ENCODE measurements around the gene ETNPPL.

ETNPPL gene

GRCh38 chr4:108695062-108695461 lies 67.8 kb downstream of the ETNPPL start:
- no peaks in the 10 kb centered on the region for H3K36me3 Mint-ChIP-seq (ENCODE audit: low read depth)
- no peaks in the 10 kb centered on the region for H3K9me3 Mint-ChIP-seq
- H3K4me1 Mint-ChIP-seq (ENCODE audit: low read depth), result no peaks in the 10 kb centered on the region
- no peak overlapping the region for H3K27ac Mint-ChIP-seq
- no peaks in the 10 kb centered on the region for H3K27me3 Mint-ChIP-seq (ENCODE audit: low read depth)
- no peak overlapping the region for H3K4me3 Mint-ChIP-seq

GRCh38 chr4:108694423-108694822 lies 68.4 kb downstream of the ETNPPL start:
- H3K27me3 Mint-ChIP-seq (ENCODE audit: low read depth), result no peaks in the 10 kb centered on the region
- no peaks in the 10 kb centered on the region for H3K36me3 Mint-ChIP-seq (ENCODE audit: low read depth)
- no peak overlapping the region for H3K27ac Mint-ChIP-seq
- no peaks in the 10 kb centered on the region for H3K9me3 Mint-ChIP-seq
- no peaks in the 10 kb centered on the region for H3K4me1 Mint-ChIP-seq (ENCODE audit: low read depth)
- no peak overlapping the region for H3K4me3 Mint-ChIP-seq

- Mint-ChIP-seq H3K27ac (no peak overlapping the region), H3K27me3 (ENCODE audit: low read depth) (no peaks in the 10 kb centered on the region), H3K4me1 (ENCODE audit: low read depth) (no peaks in the 10 kb centered on the region), H3K36me3 (ENCODE audit: low read depth) (no peaks in the 10 kb centered on the region), H3K4me3 (no peak overlapping the region), H3K9me3 (no peaks in the 10 kb centered on the region)
Measured at GRCh38 chr4:108693819-108694218, 69.0 kb downstream of the ETNPPL start.

GRCh38 chr4:108693211-108693610 lies 69.6 kb downstream of the ETNPPL start:
- no peaks in the 10 kb centered on the region for H3K9me3 Mint-ChIP-seq

More at GRCh38 chr4:108693211-108693610, 69.6 kb downstream of the ETNPPL start:
- no peaks in the 10 kb centered on the region for H3K4me1 Mint-ChIP-seq (ENCODE audit: low read depth)
- no peaks in the 10 kb centered on the region for H3K27me3 Mint-ChIP-seq (ENCODE audit: low read depth)
- no peak overlapping the region for H3K4me3 Mint-ChIP-seq
- H3K27ac Mint-ChIP-seq, result no peak overlapping the region
- H3K36me3 Mint-ChIP-seq (ENCODE audit: low read depth), result no peaks in the 10 kb centered on the region

All from T-helper 1 cell treated with Interleukin-12 subunit alpha and Interleukin-12 subunit beta and Interleukin-4 antibody, amounts not matched to agents 30 μg/mL and 1 μg/mL, for 36 hours (primary cell).